GM12874 (cell line): Measurements from ENCODE around the gene POLN.

ENCODE experiments used
- CTCF ChIP-seq: IDR thresholded peaks from 2 replicates; pipeline ENCODE4 v1.5.1; 2011; ENCODE audit warnings: low read depth, mild to moderate bottlenecking, control low read depth, low read length, moderate library complexity; ENCODE audit not compliant: insufficient read depth

The POLN gene

GRCh38 chr4:2132438-2132837, 109.5 kb downstream of the POLN start:
- no peak for TF ChIP-seq CTCF

DNA sequence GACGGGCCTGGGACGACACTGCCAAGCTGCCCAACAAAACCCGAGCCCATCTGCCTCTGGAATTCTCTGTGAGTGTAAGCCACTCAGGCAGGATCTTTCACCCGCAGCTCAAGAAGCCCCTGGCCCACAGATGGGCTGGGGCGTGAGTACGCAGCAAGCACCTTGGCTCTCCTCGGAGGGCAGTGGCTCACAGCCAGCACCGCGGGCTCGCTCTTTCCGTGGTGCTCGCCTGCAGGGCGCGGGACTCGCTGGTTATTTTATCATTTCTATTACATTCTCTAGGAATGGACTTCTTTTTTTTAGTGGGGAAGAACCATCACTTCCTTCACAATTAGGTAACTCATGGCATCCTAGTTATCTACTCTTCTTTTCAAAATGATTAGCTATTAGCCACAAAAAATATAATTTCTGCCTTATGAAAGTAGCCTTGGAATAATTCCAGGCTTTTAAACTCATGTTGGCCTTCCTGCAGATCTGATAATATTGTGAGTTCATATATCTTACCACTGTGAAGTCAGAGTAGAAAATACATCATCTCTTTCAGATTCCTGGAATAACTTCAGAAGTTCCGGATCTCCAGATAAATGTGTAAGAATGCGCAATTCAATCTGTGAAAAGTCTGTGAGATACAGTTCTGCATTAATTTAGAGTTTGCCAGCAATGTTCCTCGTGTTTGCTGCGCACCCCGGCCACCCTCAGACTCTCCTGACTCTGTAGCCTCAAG, 114.2 kb downstream of the POLN start:
- TF ChIP-seq CTCF = no peak

GRCh38 chr4:2126309-2127043, 115.4 kb downstream of the POLN start:
- no peak for TF ChIP-seq CTCF

DNA sequence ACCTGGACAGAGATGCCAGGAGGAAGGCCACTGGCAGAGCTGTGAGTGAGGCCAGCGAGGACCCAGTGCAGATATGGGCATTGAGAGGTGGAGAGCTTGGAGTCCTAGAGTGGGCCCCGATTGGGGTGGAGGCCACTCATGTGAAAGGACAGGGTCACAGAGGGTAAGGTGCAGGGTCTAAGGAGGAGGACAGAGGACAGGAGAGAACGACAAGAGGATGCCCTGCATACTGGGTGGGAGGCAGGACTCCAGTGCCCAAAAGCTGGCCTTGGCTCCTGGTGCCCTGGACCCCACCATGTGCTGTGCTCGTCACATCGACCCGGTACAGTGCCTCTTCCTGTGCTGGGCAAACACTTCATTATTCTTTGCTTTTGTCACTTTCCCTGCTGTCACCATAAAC, 116.1 kb downstream of the POLN start:
- TF ChIP-seq CTCF = no peak

- TF ChIP-seq CTCF = no peak
Measured at GRCh38 chr4:2125023-2125422, 116.9 kb downstream of the POLN start.

- no peak for TF ChIP-seq CTCF
Measured at GRCh38 chr4:2116687-2117400, 125.1 kb downstream of the POLN start.

GRCh38 chr4:2105559-2105958, 136.4 kb downstream of the POLN start:
- TF ChIP-seq CTCF = no peak
